HepG2 (cell line): Measurements from ENCODE around the gene SEC23IP. TPM values are rescaled to one million over a fixed set of nuclear protein-coding genes. Genes with fewer than 3 reads are reported as not detected.
A peak's percentile ranks its signal among the peaks of the same experiment; 100 is the strongest.

Experiments used
- ATF5 ChIP-seq: sonication (generic); formaldehyde crosslinking; IDR thresholded peaks from 2 replicates; pipeline ENCODE4 v1.4.0; 2020; ENCODE audit warnings: mild to moderate bottlenecking, low read depth, missing genetic modification reagents
- CBX2 ChIP-seq, 2 experiments: fragments of 200-600 bp in 1 of 2; sonication (generic); formaldehyde crosslinking in 1 of 2; IDR thresholded peaks; 2 replicates each; pipeline versions ENCODE4 v1.7.0 to v1.8.1; 2018 to 2022; ENCODE audit warnings: low read depth in 2 of 2, low read length in 1 of 2, mild to moderate bottlenecking in 1 of 2, missing genetic modification reagents in 1 of 2
- DNMT1 ChIP-seq: sonication (generic); formaldehyde crosslinking; IDR thresholded peaks from 2 replicates; pipeline ENCODE4 v1.5.1; 2020; ENCODE audit warnings: mild to moderate bottlenecking, missing genetic modification reagents
- FOXC1 ChIP-seq: sonication (generic); formaldehyde crosslinking; IDR thresholded peaks from 2 replicates; pipeline ENCODE4 v1.8.0; 2022; ENCODE audit warnings: mild to moderate bottlenecking, missing genetic modification reagents, borderline replicate concordance
- GABPB1 ChIP-seq: IDR thresholded peaks from 2 replicates; pipeline ENCODE4 v1.6.1; 2016; ENCODE audit warnings: mild to moderate bottlenecking, missing genetic modification reagents, moderate library complexity, missing compliant biosample characterization
- HNF4A ChIP-seq: sonication (generic); formaldehyde crosslinking; IDR thresholded peaks from 2 replicates; pipeline ENCODE4 v1.4.0; 2020; ENCODE audit warnings: missing genetic modification reagents
- KLF11 ChIP-seq: IDR thresholded peaks from 2 replicates; pipeline ENCODE4 v1.6.1; 2016; ENCODE audit warnings: missing compliant biosample characterization
- NR0B2 ChIP-seq: sonication (generic); formaldehyde crosslinking; IDR thresholded peaks from 2 replicates; pipeline ENCODE4 v1.4.0; 2020; ENCODE audit warnings: mild to moderate bottlenecking, missing genetic modification reagents
- NR2F1 ChIP-seq, 2 experiments: fragments of 450-650 bp in 1 of 2; formaldehyde crosslinking in 1 of 2; IDR thresholded peaks; 2 replicates each; pipeline versions ENCODE4 v1.5.0 to v1.6.1; 2016 to 2020; ENCODE audit warnings: mild to moderate bottlenecking in 1 of 2, missing compliant biosample characterization in 1 of 2, missing genetic modification reagents in 1 of 2, moderate library complexity in 1 of 2
- PATZ1 ChIP-seq: sonication (generic); formaldehyde crosslinking; IDR thresholded peaks from 2 replicates; pipeline ENCODE4 v1.4.0; 2020; ENCODE audit warnings: missing genetic modification reagents
- RFXANK ChIP-seq: IDR thresholded peaks from 2 replicates; pipeline ENCODE4 v1.6.1; 2016
- SYNCRIP ChIP-seq: fragments of 200-400 bp; formaldehyde crosslinking; IDR thresholded peaks from 2 replicates; pipeline ENCODE4 v1.6.1; 2018; ENCODE audit warnings: mild to moderate bottlenecking, low read depth, low read length; ENCODE audit not compliant: insufficient read depth
- TAF15 ChIP-seq: fragments of 200-400 bp; formaldehyde crosslinking; IDR thresholded peaks from one replicate; pipeline ENCODE4 v1.6.1; 2018; ENCODE audit warnings: mild to moderate bottlenecking, low read depth, low read length; ENCODE audit not compliant: poor library complexity, severe bottlenecking
- TBX3 ChIP-seq: fragments of 450-650 bp; IDR thresholded peaks from 2 replicates; pipeline ENCODE4 v1.6.1; 2017; ENCODE audit warnings: antibody characterized with exemption, mild to moderate bottlenecking, inconsistent platforms, borderline replicate concordance
- YY1 ChIP-seq: IDR thresholded peaks from 2 replicates; pipeline ENCODE4 v1.6.1; 2011; ENCODE audit warnings: low read length, low read depth, moderate library complexity, mild to moderate bottlenecking; ENCODE audit not compliant: insufficient read depth, insufficient replicate concordance
- ZBTB2 ChIP-seq: sonication (generic); formaldehyde crosslinking; IDR thresholded peaks from 2 replicates; pipeline ENCODE4 v1.8.0; 2022; ENCODE audit warnings: low read depth, missing genetic modification reagents
- ZBTB25 ChIP-seq: IDR thresholded peaks from 2 replicates; pipeline ENCODE4 v1.6.1; 2018; ENCODE audit warnings: missing genetic modification reagents
- ZBTB8A ChIP-seq: sonication (generic); formaldehyde crosslinking; IDR thresholded peaks from 2 replicates; pipeline ENCODE4 v1.4.0; 2020; ENCODE audit warnings: mild to moderate bottlenecking, low read depth, missing genetic modification reagents, borderline replicate concordance
- ZFY ChIP-seq: sonication (generic); formaldehyde crosslinking; IDR thresholded peaks from 2 replicates; pipeline ENCODE4 v1.4.0; 2020; ENCODE audit warnings: missing genetic modification reagents
- ZNF251 ChIP-seq: sonication (generic); formaldehyde crosslinking; IDR thresholded peaks from 2 replicates; pipeline ENCODE4 v1.9.0; 2021; ENCODE audit warnings: mild to moderate bottlenecking, missing genetic modification reagents
- ZNF337 ChIP-seq: sonication (generic); formaldehyde crosslinking; IDR thresholded peaks from 2 replicates; pipeline ENCODE4 v1.5.1; 2020; ENCODE audit warnings: missing genetic modification reagents, low read depth, mild to moderate bottlenecking, borderline replicate concordance
- ZNF629 ChIP-seq: sonication (generic); formaldehyde crosslinking; conservative IDR thresholded peaks from 2 replicates; pipeline ENCODE4 v1.5.0; 2020; ENCODE audit warnings: missing genetic modification reagents
- ZNF75D ChIP-seq: sonication (generic); formaldehyde crosslinking; IDR thresholded peaks from 2 replicates; pipeline ENCODE4 v1.8.1; 2023; ENCODE audit warnings: missing genetic modification reagents, mild to moderate bottlenecking, borderline replicate concordance
- polyA plus RNA-seq, 8 experiments: library from polyadenylated mRNA; depleted of rRNA in 3 of 8; stranded (reverse) in 7 of 8; unstranded in 1 of 8; fragments of >200 nt; fragmentation: Illumina TruSeq in 4 of 8; extraction: Trizol in 4 of 8; gene quantifications; 2 replicates each; pipeline versions ENCODE4 v1.2.1 to v1.2.3, GENCODE V29; 2011 to 2016; ENCODE audit warnings: low read depth in 4 of 8, missing spikeins in 1 of 8, mixed read lengths in 1 of 8; ENCODE audit not compliant: insufficient read depth in 1 of 8
- total RNA-seq, 5 experiments: library from RNA; depleted of rRNA; stranded (reverse); fragments of >200 nt; fragmentation: Illumina TruSeq; extraction: Trizol; gene quantifications; 2 replicates each; pipeline ENCODE4 v1.2.3, GENCODE V29; 2016; ENCODE audit warnings: low read depth in 1 of 5

Gene SEC23IP
- total and polyA plus RNA-seq, 2 of the 13 experiments (the other 11 are each of a cell fraction or from before 2014, with no cell fraction given): 32.3 to 57.7 TPM

GRCh38 chr10:119872860-119873681 is 19.5 kb upstream of the SEC23IP start (continued):
- TF ChIP-seq GABPB1 (CRISPR knock-in tag) (peak; percentile 80), PATZ1 (CRISPR knock-in tag) (peak; percentile 38; the same call in 1 of the 2 replicates), TAF15 (no peak), ZBTB25 (CRISPR knock-in tag) (peak; percentile 34; the same call in 1 of the 2 replicates), CBX2 (IDR thresholded peaks at IDR 0.05; ENCODE audit: low read depth, low read length) (no peak), CBX2 (CRISPR knock-in tag; IDR thresholded peaks at IDR 0.05; ENCODE audit: low read depth) (no peak), ZBTB2 (CRISPR knock-in tag) (no peak), FOXC1 (CRISPR knock-in tag) (no peak), NR0B2 (CRISPR knock-in tag) (no peak; the same call in 1 of the 2 replicates), SYNCRIP (no peak), KLF11 (no peak), HNF4A (CRISPR knock-in tag) (no peak), ZNF251 (CRISPR knock-in tag) (no peak), ZBTB8A (no peak), ZNF337 (CRISPR knock-in tag) (no peak), YY1 (peak; percentile 99), ZFY (CRISPR knock-in tag) (peak; percentile 80), ZNF75D (CRISPR knock-in tag) (no peak), ATF5 (CRISPR knock-in tag) (no peak), TBX3 (no peak), NR2F1 (CRISPR knock-in tag; IDR thresholded peaks at IDR 0.05) (no peak), ZNF629 (CRISPR knock-in tag) (no peak), RFXANK (no peak), DNMT1 (CRISPR knock-in tag) (no peak)
